Measurements from ENCODE around the gene PCAT6.
"Not testable (repeated sequence)": the region's sequence is repeated elsewhere in the genome, so short reads cannot be mapped to it uniquely, and the experiment has no call there.

DNA sequence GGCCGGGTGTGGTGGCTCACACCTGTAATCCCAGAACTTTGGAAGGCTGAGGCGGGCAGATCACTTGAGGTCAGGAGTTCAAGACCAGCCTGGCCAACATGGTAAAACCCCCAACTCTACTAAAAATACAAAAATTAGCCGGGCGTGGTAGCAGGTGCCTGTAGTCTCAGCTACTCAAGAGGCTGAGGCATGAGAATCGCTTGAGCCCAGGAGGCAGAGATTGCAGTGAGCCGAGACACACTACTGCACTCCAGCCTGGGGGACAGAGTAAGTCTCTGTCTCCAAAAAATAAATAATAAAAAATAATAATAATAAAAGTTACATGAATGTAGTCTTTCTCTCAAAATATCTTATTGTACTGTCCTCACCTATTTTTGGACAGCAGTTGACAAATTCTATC is 15.8 kb upstream of the PCAT6 start:
- TF ChIP-seq, protein P1, sequence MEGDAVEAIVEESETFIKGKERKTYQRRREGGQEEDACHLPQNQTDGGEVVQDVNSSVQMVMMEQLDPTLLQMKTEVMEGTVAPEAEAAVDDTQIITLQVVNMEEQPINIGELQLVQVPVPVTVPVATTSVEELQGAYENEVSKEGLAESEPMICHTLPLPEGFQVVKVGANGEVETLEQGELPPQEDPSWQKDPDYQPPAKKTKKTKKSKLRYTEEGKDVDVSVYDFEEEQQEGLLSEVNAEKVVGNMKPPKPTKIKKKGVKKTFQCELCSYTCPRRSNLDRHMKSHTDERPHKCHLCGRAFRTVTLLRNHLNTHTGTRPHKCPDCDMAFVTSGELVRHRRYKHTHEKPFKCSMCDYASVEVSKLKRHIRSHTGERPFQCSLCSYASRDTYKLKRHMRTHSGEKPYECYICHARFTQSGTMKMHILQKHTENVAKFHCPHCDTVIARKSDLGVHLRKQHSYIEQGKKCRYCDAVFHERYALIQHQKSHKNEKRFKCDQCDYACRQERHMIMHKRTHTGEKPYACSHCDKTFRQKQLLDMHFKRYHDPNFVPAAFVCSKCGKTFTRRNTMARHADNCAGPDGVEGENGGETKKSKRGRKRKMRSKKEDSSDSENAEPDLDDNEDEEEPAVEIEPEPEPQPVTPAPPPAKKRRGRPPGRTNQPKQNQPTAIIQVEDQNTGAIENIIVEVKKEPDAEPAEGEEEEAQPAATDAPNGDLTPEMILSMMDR (IDR thresholded peaks at IDR 0.05; ENCODE audit: extremely low read depth in 1 of 2, insufficient read depth in 1 of 2, low read depth in 1 of 2, low read length in 2 of 2) = not testable (repeated sequence)
- TF ChIP-seq EZH2 (IDR thresholded peaks at IDR 0.05; ENCODE audit: borderline replicate concordance, low read depth, low read length, severe bottlenecking); GATA2 (IDR thresholded peaks at IDR 0.05; ENCODE audit: insufficient read depth, insufficient read length, low read depth, low read length); POLR2A (IDR thresholded peaks at IDR 0.05; ENCODE audit: low read depth, low read length); POLR2AphosphoS5 (IDR thresholded peaks at IDR 0.05; ENCODE audit: insufficient read depth, low read depth, low read length); JUN (IDR thresholded peaks at IDR 0.05; ENCODE audit: borderline replicate concordance, insufficient read depth, insufficient read length, low read depth); FOS (IDR thresholded peaks at IDR 0.05; ENCODE audit: borderline replicate concordance, insufficient read depth, low read length); MYC (IDR thresholded peaks at IDR 0.05; ENCODE audit: low read depth, low read length): not testable (repeated sequence)
- TF ChIP-seq, protein P2, sequence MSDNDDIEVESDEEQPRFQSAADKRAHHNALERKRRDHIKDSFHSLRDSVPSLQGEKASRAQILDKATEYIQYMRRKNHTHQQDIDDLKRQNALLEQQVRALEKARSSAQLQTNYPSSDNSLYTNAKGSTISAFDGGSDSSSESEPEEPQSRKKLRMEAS (IDR thresholded peaks at IDR 0.05; ENCODE audit: insufficient read depth, insufficient read length) = not testable (repeated sequence)
